Muscle of leg (tissue), 16 donors: Measurements from ENCODE around the gene C6orf141. TPM values are rescaled to one million over a fixed set of nuclear protein-coding genes. Genes with fewer than 3 reads are reported as not detected.

Experiments
- DNase-seq: peaks from one replicate; pipeline ENCODE4 v3.0.0; 2013
- H3K27ac ChIP-seq: one replicate; pipeline ENCODE4 v1.5.1; 2013; ENCODE audit warnings: mild to moderate bottlenecking, low read length, control low read depth
- H3K27me3 ChIP-seq: one replicate; pipeline ENCODE4 v1.6.1; 2013; ENCODE audit warnings: low read length; ENCODE audit not compliant: control insufficient read depth, insufficient read depth
- H3K36me3 ChIP-seq: one replicate; pipeline ENCODE4 v1.6.1; 2013; ENCODE audit warnings: low read length; ENCODE audit not compliant: control insufficient read depth, insufficient read depth
- H3K4me1 ChIP-seq: one replicate; pipeline ENCODE4 v1.6.1; 2013; ENCODE audit warnings: low read length; ENCODE audit not compliant: control insufficient read depth, insufficient read depth
- H3K4me3 ChIP-seq: one replicate; pipeline ENCODE4 v1.5.1; 2013; ENCODE audit warnings: low read length, control low read depth
- H3K9me3 ChIP-seq: replicated peaks from 2 replicates; pipeline ENCODE4 v1.6.1; 2013; ENCODE audit warnings: low read depth, low read length; ENCODE audit not compliant: control insufficient read depth
- WGBS: methylation state at CpG from one replicate; pipeline ENCODE4 v1.1.5; 2013; ENCODE audit warnings: missing lambda C conversion rate; ENCODE audit not compliant: insufficient coverage; 5-methylcytosine and 5-hydroxymethylcytosine counted together
- long read RNA-seq, 11 donors: transcript quantifications; one replicate each; lab custom pipeline, GENCODE V29; 2026
- polyA plus RNA-seq, 8 donors: library from polyadenylated mRNA; unstranded; fragments of 120-200 nt; gene quantifications; one replicate each; pipeline versions ENCODE4 v1.2.1 to v1.2.3, GENCODE V29; 2013; ENCODE audit warnings: inconsistent platforms in 1 of 8, low replicate concordance in 1 of 8; ENCODE audit not compliant: insufficient read length in 8 of 8, insufficient read depth in 1 of 8
- total RNA-seq: library from RNA; stranded (reverse); fragments of 120-200 nt; gene quantifications from one replicate; pipeline ENCODE4 v1.2.4, GENCODE V29; 2013

The C6orf141 gene
- total RNA-seq (1.7 TPM), polyA plus RNA-seq (1 to 10 TPM; 1.1 to 3.4 (median 2.0) TPM)
- long read RNA-seq, donor 1, result 0 reads
- long read RNA-seq, donor 2, result 0 reads
- long read RNA-seq, donor 3, result 0 reads
- long read RNA-seq, donor 4, result 0 reads
- long read RNA-seq, donor 5, result 0 reads
- long read RNA-seq, donor 6, partial matches to known transcripts, result 0 of 1 reads
- long read RNA-seq, donor 6, other reads (novel, unspliced or antisense), result 0 of 1 reads
- long read RNA-seq, donor 7, result 0 reads
- long read RNA-seq, donor 8, result 0 reads
- long read RNA-seq, donor 9, result 0 reads
- long read RNA-seq, donor 10, result 0 reads
- long read RNA-seq, donor 11, partial matches to known transcripts, result 0 of 1 reads
- long read RNA-seq, donor 11, other reads (novel, unspliced or antisense), result 0 of 1 reads

DNA sequence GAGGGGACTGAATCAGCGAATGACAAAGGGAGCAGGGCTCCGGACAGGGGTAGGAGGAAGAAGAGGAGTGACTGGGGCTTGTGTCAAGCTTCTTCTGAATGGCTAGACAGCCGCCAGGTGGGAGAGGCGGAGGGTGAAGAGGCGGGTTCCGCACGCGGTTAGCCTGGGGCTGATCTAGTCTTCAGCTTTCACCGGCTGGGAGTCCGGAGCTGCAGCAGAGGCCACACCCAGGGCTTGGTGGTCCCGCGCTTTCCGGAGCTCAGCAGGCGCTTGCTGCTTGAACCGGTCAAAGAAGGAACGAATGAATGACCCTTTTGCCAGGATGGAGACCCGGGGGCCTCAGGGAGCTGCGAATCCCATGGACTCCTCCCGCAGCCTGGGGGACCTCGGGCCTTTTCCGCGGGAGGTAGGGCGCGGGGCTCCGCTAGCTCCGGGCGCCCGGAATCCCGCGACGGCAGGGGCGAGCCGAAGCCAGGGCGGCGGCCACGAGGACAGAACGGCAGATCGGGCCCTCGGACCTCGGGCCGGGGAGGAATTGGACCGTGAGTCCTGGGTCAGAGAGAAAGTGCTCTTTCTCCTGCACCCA is at the start of gene C6orf141:
C6orf141 (plus strand) TSS at position 177 of the 586 bp plus-strand sequence; CDS start at position 302, 125 bp downstream.
- Histone ChIP-seq H3K9me3 (no peaks in the 10 kb centered on the region), H3K27ac (no peak within 1 kb of the TSS), H3K4me3 (peak within 1 kb of the TSS; percentile 40), H3K27me3 (peaks cover 20% of the 10 kb centered on the region), H3K4me1 (peaks cover 16% of the 10 kb centered on the region), H3K36me3 (no peaks in the 10 kb centered on the region)
- peak; percentile 28 for DNase-seq
- WGBS, result under 1% methylated on average over 42 of the region's 42 CpGs

DNA sequence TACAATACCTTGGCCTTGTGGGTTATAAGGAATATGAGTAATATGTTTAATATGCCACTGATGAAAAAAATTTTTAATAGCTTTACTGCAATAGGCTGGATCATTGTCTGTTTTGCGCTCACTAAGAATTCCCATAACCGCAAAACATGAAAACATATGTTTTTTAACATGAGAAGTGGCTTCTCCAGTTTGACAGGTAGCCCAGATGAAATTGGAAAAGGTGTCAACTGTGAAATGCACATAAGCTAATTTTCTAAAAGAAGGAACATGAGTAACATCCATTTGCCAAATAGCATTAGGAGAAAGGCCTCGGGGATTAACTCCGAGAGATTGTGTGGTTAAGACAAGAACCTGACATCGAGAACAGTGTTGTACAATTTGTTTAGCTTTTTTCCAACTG is 45.8 kb upstream of the C6orf141 start:
- H3K4me1 ChIP-seq, result no peaks in the 10 kb centered on the region
- H3K27me3 ChIP-seq, result no peaks in the 10 kb centered on the region
- no peak overlapping the region for H3K4me3 ChIP-seq
- no peaks in the 10 kb centered on the region for H3K36me3 ChIP-seq
- H3K27ac ChIP-seq, result no peak overlapping the region
- 80% methylated on average over 3 of the region's 5 CpGs for WGBS
- DNase-seq, result no peak
- H3K9me3 ChIP-seq, result no peaks in the 10 kb centered on the region

DNA sequence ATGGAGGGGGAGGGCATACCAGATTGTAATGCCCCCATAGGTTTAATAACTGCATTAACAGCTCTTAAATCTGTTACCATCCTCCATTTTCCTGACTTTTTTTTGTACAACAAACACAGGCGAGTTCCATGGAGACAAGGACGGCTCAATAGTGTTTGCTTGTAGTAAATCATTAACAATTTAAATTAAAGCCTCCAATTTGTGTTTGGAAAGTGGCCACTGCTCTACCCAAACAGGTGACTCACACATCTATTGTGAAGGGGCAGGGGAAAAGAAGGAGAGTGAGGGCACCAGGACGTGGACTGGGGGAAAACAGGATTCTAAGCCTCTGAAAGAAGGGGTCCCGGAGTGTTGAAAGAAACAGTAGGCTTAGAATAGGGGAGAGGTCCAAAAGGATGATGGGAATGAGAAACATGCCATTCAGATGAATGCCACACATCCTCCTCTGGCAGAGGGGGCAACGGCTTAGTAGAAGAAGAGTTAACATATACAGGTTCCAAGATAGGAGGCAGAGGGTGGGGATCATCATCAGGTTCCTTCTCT is 43.8 kb upstream of the C6orf141 start:
- no peaks in the 10 kb centered on the region for H3K9me3 ChIP-seq
- no peak for DNase-seq
- no peaks in the 10 kb centered on the region for H3K4me1 ChIP-seq
- no peaks in the 10 kb centered on the region for H3K27me3 ChIP-seq
- WGBS, result 80% methylated on average over 1 of the region's 5 CpGs
- H3K4me3 ChIP-seq, result no peak overlapping the region
- H3K36me3 ChIP-seq, result no peaks in the 10 kb centered on the region
- H3K27ac ChIP-seq, result no peak overlapping the region

DNA sequence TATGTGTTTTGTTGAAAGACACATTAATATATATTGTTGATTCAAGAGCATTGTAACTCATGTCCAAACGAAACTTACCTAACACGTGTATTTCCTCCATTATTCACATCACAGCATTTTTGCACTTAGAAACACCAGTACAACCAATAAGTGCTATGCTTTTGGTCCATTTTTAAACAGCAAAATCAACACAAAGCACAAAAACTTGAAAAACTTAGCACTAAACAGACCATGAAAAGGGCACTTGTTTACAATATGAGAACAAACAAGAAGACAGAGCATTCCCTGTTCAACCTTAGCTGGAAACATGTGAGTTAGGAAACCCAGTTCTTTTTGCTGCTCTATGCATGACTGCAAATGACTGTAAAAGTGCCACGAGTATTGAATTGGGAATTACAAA is 41.1 kb upstream of the C6orf141 start:
- Histone ChIP-seq H3K9me3 (no peaks in the 10 kb centered on the region), H3K27me3 (no peaks in the 10 kb centered on the region), H3K27ac (no peak overlapping the region), H3K36me3 (no peaks in the 10 kb centered on the region), H3K4me3 (no peak overlapping the region), H3K4me1 (no peaks in the 10 kb centered on the region)
- DNase-seq, result no peak
- 37% methylated on average over 2 of the region's 3 CpGs for WGBS

DNA sequence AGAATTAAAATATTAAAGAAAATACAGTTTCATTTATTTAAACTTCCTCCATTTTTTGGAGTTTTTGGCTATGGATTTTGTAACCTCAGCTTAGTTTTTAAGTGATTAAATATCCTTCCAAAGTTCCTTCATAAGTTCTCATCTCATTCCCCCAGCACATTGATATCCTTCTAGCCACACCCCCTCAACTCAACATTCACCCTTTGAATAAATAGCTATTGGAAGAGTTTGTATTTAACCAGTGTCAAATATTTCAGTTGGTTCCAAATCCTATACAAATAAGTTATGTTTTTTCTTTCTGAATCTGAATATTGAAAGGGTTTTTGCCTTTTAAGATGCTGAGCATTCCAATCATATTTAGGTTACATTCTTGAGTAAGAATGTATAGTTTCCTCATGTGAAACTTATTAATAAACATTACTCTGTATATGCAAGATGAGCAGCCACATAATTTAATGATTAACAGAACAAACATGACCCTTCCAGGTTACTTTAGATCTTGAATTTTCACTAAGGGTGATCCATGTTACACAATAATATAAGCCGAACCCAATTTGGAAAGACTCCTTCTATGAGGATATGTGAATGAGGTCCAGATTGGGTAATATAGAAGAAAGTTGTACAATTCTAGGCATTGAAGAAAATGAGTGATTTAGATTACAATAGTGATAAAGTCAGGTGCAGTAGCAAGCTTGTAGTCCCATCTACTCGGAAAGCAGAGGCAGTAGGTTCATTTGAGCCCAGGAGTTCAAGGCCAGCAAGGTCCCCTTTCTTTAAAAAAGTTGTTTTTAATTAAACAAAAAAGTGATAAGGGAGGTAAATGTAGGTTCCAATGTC is 37.1 kb upstream of the C6orf141 start:
- no peaks in the 10 kb centered on the region for H3K36me3 ChIP-seq
- H3K9me3 ChIP-seq, result no peaks in the 10 kb centered on the region
- no peak overlapping the region for H3K27ac ChIP-seq
- H3K4me1 ChIP-seq, result no peaks in the 10 kb centered on the region
- no CpG with 5 or more reads among the region's 2 CpGs for WGBS
- DNase-seq, result no peak
- H3K27me3 ChIP-seq, result no peaks in the 10 kb centered on the region
- H3K4me3 ChIP-seq, result no peak overlapping the region

DNA sequence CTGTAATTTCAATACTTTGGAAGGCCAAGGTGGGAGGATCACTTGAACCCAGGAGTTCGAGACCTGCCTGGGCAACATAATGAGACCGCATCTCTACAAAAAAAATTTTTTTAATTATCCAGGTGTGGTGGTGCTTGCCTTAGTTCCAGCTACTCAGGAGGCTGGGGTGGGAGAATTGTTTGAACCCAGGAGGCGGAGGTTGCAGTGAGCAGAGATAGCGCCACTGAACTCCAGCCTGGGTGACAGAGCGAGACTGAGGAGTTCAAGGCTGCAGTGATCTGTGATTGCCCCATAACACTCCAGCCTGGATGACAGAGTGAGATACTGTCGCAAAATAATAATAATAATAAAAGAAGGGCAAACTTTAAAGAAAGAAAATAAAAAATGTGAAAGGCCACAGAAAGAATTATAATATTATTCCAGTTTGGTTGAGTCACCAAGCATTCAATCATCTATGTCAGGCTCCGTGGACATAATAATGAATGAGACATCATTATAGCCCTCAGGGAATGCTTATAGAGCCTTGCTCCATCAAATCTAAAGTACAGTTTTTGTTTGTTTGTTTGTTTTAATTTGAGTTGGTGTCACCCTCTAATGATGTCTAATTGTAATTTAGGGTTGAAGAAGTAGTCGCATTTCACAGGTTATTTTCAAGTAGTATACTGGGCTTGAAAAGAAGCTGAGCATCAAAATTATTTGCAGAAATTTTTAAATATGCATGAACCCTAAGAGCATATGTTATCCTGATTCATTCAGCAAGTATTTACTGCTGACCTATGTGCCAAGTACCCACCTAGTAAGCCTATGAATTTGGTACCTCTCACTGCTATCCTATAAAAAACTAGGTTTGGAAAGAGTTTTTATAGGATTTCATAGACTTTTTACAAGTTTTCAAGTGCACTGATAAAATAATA is 35.6 kb upstream of the C6orf141 start:
- Histone ChIP-seq H3K9me3 (no peaks in the 10 kb centered on the region), H3K4me3 (no peak overlapping the region), H3K4me1 (no peaks in the 10 kb centered on the region), H3K27ac (no peak overlapping the region), H3K27me3 (no peaks in the 10 kb centered on the region), H3K36me3 (no peaks in the 10 kb centered on the region)
- no peak for DNase-seq
- WGBS, result 100% methylated on average over 2 of the region's 8 CpGs

DNA sequence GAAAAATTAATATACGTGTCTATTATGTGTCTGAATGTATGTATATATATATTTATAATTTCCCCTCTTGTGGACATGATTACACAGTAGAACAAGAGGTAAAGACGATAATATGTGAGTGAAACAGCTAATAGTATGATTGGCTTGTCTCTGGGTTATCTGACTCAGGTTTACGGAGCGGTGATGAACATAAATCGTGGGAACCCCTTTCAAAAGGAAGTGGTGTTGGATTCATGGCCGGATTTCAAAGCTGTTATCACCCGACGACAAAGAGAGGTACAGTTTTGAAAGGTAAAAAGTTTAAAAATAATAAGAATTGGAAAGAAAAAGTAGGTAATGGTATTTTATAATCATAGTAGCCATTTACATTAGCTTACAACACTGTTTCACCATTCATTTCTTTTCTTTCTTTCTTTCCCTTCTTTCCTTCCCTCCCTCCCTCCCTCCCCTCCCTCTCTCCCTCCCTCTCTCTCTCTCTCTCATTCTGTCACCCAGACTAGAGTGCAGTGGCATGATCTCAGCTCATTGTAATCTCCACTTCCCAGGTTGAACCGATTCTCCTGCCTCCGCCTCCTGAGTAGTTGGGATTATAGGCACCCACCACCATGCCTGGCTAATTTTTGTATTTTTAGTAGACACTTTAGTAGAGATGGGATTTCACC is 34.9 kb upstream of the C6orf141 start:
- no peak for DNase-seq
- Histone ChIP-seq H3K4me1 (no peaks in the 10 kb centered on the region), H3K27me3 (no peaks in the 10 kb centered on the region), H3K4me3 (no peak overlapping the region), H3K36me3 (no peaks in the 10 kb centered on the region), H3K27ac (no peak overlapping the region), H3K9me3 (no peaks in the 10 kb centered on the region)
- 78% methylated on average over 5 of the region's 10 CpGs for WGBS

DNA sequence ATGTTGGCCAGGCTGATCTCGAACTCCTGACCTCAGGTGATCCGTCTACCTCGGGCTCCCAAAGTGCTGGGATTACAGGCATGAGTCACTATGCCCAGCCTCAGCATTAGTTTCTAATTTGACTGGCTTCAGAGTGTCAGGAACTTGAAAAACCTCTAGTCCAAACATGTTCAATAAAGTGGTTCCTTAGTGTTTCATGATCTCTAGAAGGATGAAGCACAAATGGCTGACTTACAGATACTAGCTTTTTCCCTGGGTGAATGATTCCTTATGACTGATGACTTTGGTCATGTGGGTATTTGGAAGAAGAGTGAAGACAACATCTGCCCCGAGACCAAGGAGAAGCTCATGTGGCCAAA is 34.3 kb upstream of the C6orf141 start:
- no peaks in the 10 kb centered on the region for H3K4me1 ChIP-seq
- 79% methylated on average over 3 of the region's 4 CpGs for WGBS
- H3K27ac ChIP-seq, result no peak overlapping the region
- H3K9me3 ChIP-seq, result no peaks in the 10 kb centered on the region
- H3K27me3 ChIP-seq, result no peaks in the 10 kb centered on the region
- no peak for DNase-seq
- no peak overlapping the region for H3K4me3 ChIP-seq
- no peaks in the 10 kb centered on the region for H3K36me3 ChIP-seq

DNA sequence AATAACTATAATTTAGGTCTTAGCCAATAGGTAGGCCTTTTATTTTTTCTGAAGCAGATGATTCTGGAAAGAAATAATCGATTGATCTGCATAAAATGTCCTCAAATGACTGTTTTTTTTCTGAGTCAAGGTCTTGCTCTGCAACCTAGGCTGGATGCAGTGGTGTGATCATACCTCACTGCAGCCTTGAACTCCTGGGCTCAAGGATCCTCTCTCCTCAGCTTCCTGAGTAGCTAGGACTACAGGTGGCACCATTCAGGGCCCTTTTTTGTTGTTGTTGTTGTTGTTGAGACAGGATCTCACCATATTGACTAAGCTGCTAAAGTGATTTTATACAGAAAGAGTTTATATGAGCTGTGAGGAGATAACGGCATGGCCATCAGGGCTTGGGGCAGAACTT is 32.5 kb upstream of the C6orf141 start:
- Histone ChIP-seq H3K27ac (no peak overlapping the region), H3K9me3 (no peaks in the 10 kb centered on the region), H3K27me3 (no peaks in the 10 kb centered on the region), H3K36me3 (no peaks in the 10 kb centered on the region), H3K4me3 (no peak overlapping the region), H3K4me1 (no peaks in the 10 kb centered on the region)
- WGBS, result 86% methylated on average over 1 of the region's 2 CpGs
- DNase-seq, result no peak
